ENCODE results near the gene CEP78. TPM values are rescaled to one million over a fixed set of nuclear protein-coding genes. Genes with fewer than 3 reads are reported as not detected.

CEP78 gene
- total RNA-seq, 1 experiment from 2014 or later, result 10.1 TPM

- CTCF ChIA-PET, result no interaction called here
- H3K36me3 Mint-ChIP-seq (ENCODE audit: insufficient read depth, unreplicated experiment), result peaks cover 63% of the 10 kb centered on the region
- no TSS peak for BruUV-seq (replicated peaks)
Measured at GRCh38 chr9:78320875-78321496, 85.1 kb downstream of the CEP78 start.

GRCh38 chr9:78321505-78321904 is 85.6 kb downstream of the CEP78 start:
- H3K27me3 Mint-ChIP-seq (ENCODE audit: insufficient read depth, unreplicated experiment), result no peaks in the 10 kb centered on the region
- POLR2A ChIA-PET, result no interaction called here
- peaks cover 58% of the 10 kb centered on the region for H3K36me3 Mint-ChIP-seq (ENCODE audit: insufficient read depth, unreplicated experiment)
- intact Hi-C loops (cut with micrococcal nuclease; ENCODE audit: unreplicated experiment), result no loop called here
- Histone ChIP-seq H3K36me3 (ENCODE audit: control insufficient read depth, insufficient read depth, low read length) (no peaks in the 10 kb centered on the region), H3K27me3 (replicated peaks; ENCODE audit: control insufficient read depth, insufficient read depth, low read length) (no peaks in the 10 kb centered on the region), H3K9me3 (no peaks in the 10 kb centered on the region), H3K4me1 (no peaks in the 10 kb centered on the region), H3K4me3 (ENCODE audit: low read depth, low read length) (no peak overlapping the region)
- H3K9me3 Mint-ChIP-seq (ENCODE audit: unreplicated experiment), result no peaks in the 10 kb centered on the region
- no peak overlapping the region for H3K4me3 Mint-ChIP-seq (ENCODE audit: unreplicated experiment)
- CTCF ChIA-PET, result no interaction called here
- TF ChIP-seq CTCF (IDR thresholded peaks at IDR 0.05; ENCODE audit: insufficient read depth in 1 of 2, low read depth in 1 of 2, low read length in 1 of 2, severe bottlenecking in 1 of 2, unreplicated experiment in 1 of 2), result no peak
- no peaks in the 10 kb centered on the region for H3K4me1 Mint-ChIP-seq (ENCODE audit: low read depth, unreplicated experiment)
- no peak overlapping the region for H3K27ac Mint-ChIP-seq (ENCODE audit: unreplicated experiment)
- DNase-seq, result no peak
- no TSS peak for BruUV-seq (replicated peaks)

More at GRCh38 chr9:78320875-78321496, 85.1 kb downstream of the CEP78 start:
- Histone ChIP-seq H3K4me3 (ENCODE audit: low read depth, low read length) (no peak overlapping the region), H3K36me3 (ENCODE audit: control insufficient read depth, insufficient read depth, low read length) (no peaks in the 10 kb centered on the region), H3K9me3 (no peaks in the 10 kb centered on the region), H3K4me1 (no peaks in the 10 kb centered on the region), H3K27me3 (replicated peaks; ENCODE audit: control insufficient read depth, insufficient read depth, low read length) (no peaks in the 10 kb centered on the region)
- H3K9me3 Mint-ChIP-seq (ENCODE audit: unreplicated experiment), result no peaks in the 10 kb centered on the region
- intact Hi-C loops (cut with micrococcal nuclease; ENCODE audit: unreplicated experiment), result no loop called here
- no peak overlapping the region for H3K27ac Mint-ChIP-seq (ENCODE audit: unreplicated experiment)
- H3K27me3 Mint-ChIP-seq (ENCODE audit: insufficient read depth, unreplicated experiment), result no peaks in the 10 kb centered on the region
- H3K4me1 Mint-ChIP-seq (ENCODE audit: low read depth, unreplicated experiment), result no peaks in the 10 kb centered on the region
- TF ChIP-seq CTCF (IDR thresholded peaks at IDR 0.05; ENCODE audit: insufficient read depth in 1 of 2, low read depth in 1 of 2, low read length in 1 of 2, severe bottlenecking in 1 of 2, unreplicated experiment in 1 of 2), result no peak
- no peak for DNase-seq
- H3K4me3 Mint-ChIP-seq (ENCODE audit: unreplicated experiment), result no peak overlapping the region
- POLR2A ChIA-PET, result no interaction called here

- no TSS peak for BruUV-seq (replicated peaks)
- no peaks in the 10 kb centered on the region for H3K9me3 Mint-ChIP-seq (ENCODE audit: unreplicated experiment)
- intact Hi-C loops (cut with micrococcal nuclease; ENCODE audit: unreplicated experiment), result no loop called here
- H3K4me3 ChIP-seq (ENCODE audit: low read depth, low read length), result no peak overlapping the region
- H3K4me1 Mint-ChIP-seq (ENCODE audit: low read depth, unreplicated experiment), result no peaks in the 10 kb centered on the region
- no peaks in the 10 kb centered on the region for H3K27me3 ChIP-seq (replicated peaks; ENCODE audit: control insufficient read depth, insufficient read depth, low read length)
- H3K36me3 Mint-ChIP-seq (ENCODE audit: insufficient read depth, unreplicated experiment), result peaks cover 46% of the 10 kb centered on the region
- no peaks in the 10 kb centered on the region for H3K27me3 Mint-ChIP-seq (ENCODE audit: insufficient read depth, unreplicated experiment)
- no peaks in the 10 kb centered on the region for H3K4me1 ChIP-seq
- no peak overlapping the region for H3K27ac Mint-ChIP-seq (ENCODE audit: unreplicated experiment)
- CTCF ChIA-PET, result no interaction called here
- DNase-seq, result no peak
- no peak overlapping the region for H3K4me3 Mint-ChIP-seq (ENCODE audit: unreplicated experiment)
- H3K36me3 ChIP-seq (ENCODE audit: control insufficient read depth, insufficient read depth, low read length), result no peaks in the 10 kb centered on the region
- TF ChIP-seq CTCF (IDR thresholded peaks at IDR 0.05; ENCODE audit: insufficient read depth in 1 of 2, low read depth in 1 of 2, low read length in 1 of 2, severe bottlenecking in 1 of 2, unreplicated experiment in 1 of 2), result no peak
- POLR2A ChIA-PET, result no interaction called here
- no peaks in the 10 kb centered on the region for H3K9me3 ChIP-seq
Measured at GRCh38 chr9:78324068-78324650, 88.3 kb downstream of the CEP78 start.

All from Caco-2 (cell line).